Stimulated activated CD4-positive, alpha-beta T cell treated with anti-CD3 and anti-CD28 coated beads, Interleukin-12 subunit alpha, Interleukin-12 subunit beta, amount 100 ng/mL, for 24 hours (primary cell): ENCODE results near the gene MAGOH.
"Not testable (repeated sequence)": the region's sequence is repeated elsewhere in the genome, so short reads cannot be mapped to it uniquely, and the experiment has no call there.

Experiments used
- DNase-seq, 2 experiments: peaks; one replicate each; pipeline ENCODE4 v3.0.0-alpha.2; 2020; ENCODE audit warnings: low read depth in 2 of 2

MAGOH gene

GRCh38 chr1:53238197-53239155 is at the start of gene MAGOH:
TSS of gene MAGOH (minus strand) at chr1:53238518. CDS start at chr1:53238448, 70 bp downstream.
- DNase-seq: peak; percentile 91 to 94

- DNase-seq: no peak
These were observed 48.6 kb upstream of the MAGOH start for GRCh38 chr1:53286955-53287354.

- DNase-seq: no peak
These were observed 47.8 kb upstream of the MAGOH start for GRCh38 chr1:53285969-53286760.

- no peak for DNase-seq
These were observed 47.2 kb upstream of the MAGOH start for GRCh38 chr1:53285546-53285945.

GRCh38 chr1:53284224-53285020 is 46.1 kb upstream of the MAGOH start:
- DNase-seq: no peak

- DNase-seq: not testable (repeated sequence)
These were observed 44.8 kb upstream of the MAGOH start for GRCh38 chr1:53283156-53283555.

- DNase-seq: no peak
These were observed 42.8 kb upstream of the MAGOH start for GRCh38 chr1:53281133-53281532.

- DNase-seq: no peak
These were observed 42.2 kb upstream of the MAGOH start for GRCh38 chr1:53280496-53280895.

- no peak for DNase-seq
These were observed 41.2 kb upstream of the MAGOH start for GRCh38 chr1:53279296-53280200.

- peak; percentile 40 to 65 for DNase-seq
These were observed 40.0 kb upstream of the MAGOH start for GRCh38 chr1:53278298-53278725.

GRCh38 chr1:53277326-53277725 is 39.0 kb upstream of the MAGOH start:
- DNase-seq: no peak

GRCh38 chr1:53276902-53277281 is 38.6 kb upstream of the MAGOH start:
- DNase-seq: no peak

GRCh38 chr1:53276153-53276901 is 38.0 kb upstream of the MAGOH start:
- no peak for DNase-seq

- no peak for DNase-seq
These were observed 37.2 kb upstream of the MAGOH start for GRCh38 chr1:53275566-53275965.

- no peak for DNase-seq
These were observed 36.3 kb upstream of the MAGOH start for GRCh38 chr1:53274541-53275185.

- no peak for DNase-seq
These were observed 35.7 kb upstream of the MAGOH start for GRCh38 chr1:53274026-53274425.

- no peak for DNase-seq
These were observed 35.2 kb upstream of the MAGOH start for GRCh38 chr1:53273526-53273925.

GRCh38 chr1:53272349-53272748 is 34.0 kb upstream of the MAGOH start:
- DNase-seq: no peak

- DNase-seq: no peak
These were observed 33.2 kb upstream of the MAGOH start for GRCh38 chr1:53271446-53272090.
